ENCODE data around the gene BAG5. TPM values are rescaled to one million over a fixed set of nuclear protein-coding genes. Genes with fewer than 3 reads are reported as not detected.

The BAG5 gene
- total RNA-seq, 1 donor from 2014 or later = 33.8 TPM

DNA sequence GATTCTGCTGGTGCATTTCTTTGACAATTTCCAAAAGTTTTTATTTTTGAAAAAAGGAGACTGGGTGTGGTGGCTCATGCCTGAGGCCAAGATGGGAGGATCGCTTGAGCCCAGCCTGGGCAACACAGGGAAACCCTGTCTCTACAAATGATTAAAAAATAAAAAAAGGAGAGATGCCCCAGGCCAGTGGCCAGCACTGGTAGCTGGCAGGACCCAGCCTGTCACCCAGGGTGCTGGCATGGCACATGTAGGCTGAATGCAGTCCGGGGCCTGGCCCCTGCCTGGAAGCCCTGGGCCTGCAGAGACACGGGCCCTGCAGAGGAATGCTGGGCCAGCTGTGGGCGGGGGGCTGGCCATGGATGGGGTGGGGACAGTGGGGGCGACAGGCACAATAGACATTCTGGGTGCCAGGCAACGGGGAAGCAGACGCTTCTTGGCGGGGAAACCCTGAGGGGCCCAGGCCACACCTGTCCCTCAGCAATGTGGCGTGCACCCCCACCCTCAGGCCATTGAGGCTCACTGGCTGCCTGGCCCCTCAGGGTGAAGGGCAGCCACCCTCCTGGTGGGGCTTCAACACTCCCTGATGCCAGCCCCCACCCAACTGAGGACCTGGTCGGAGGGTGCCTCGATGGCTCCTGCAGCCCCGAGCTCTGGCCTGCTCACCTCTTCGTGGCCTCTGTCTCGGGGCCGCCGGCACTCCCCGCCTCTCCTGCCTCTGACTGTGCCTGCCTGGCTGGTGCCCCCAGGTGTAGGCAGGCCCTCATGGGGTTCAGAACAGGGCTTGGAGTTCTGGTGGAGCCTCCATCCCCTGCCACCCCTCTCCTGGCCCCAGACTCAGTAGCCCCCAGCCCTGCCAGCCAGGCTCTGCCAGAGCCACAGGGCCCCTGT is 21.4 kb downstream of the BAG5 start:
- Mint-ChIP-seq H3K4me3 (no peak overlapping the region), H3K36me3 (ENCODE audit: low read depth) (no peaks in the 10 kb centered on the region), H3K9me3 (no peaks in the 10 kb centered on the region), H3K4me1 (ENCODE audit: low read depth) (no peaks in the 10 kb centered on the region), H3K27me3 (ENCODE audit: insufficient read depth) (no peaks in the 10 kb centered on the region), H3K27ac (no peak overlapping the region)
- DNase-seq (ENCODE audit: low spot score) = no peak
- intact Hi-C loops (cut with micrococcal nuclease) = no loop called here

GRCh38 chr14:103539056-103539825 is 23.2 kb downstream of the BAG5 start:
- intact Hi-C loops (cut with micrococcal nuclease) = no loop called here
- H3K9me3 Mint-ChIP-seq = no peaks in the 10 kb centered on the region
- no peaks in the 10 kb centered on the region for H3K36me3 Mint-ChIP-seq (ENCODE audit: low read depth)
- H3K4me3 Mint-ChIP-seq = no peak overlapping the region
- no peak overlapping the region for H3K27ac Mint-ChIP-seq
- H3K27me3 Mint-ChIP-seq (ENCODE audit: insufficient read depth) = no peaks in the 10 kb centered on the region
- DNase-seq (ENCODE audit: low spot score) = no peak
- H3K4me1 Mint-ChIP-seq (ENCODE audit: low read depth) = no peaks in the 10 kb centered on the region

GRCh38 chr14:103538291-103539055 is 24.0 kb downstream of the BAG5 start:
- H3K27ac Mint-ChIP-seq = no peak overlapping the region
- no peak for DNase-seq (ENCODE audit: low spot score)
- H3K9me3 Mint-ChIP-seq = no peaks in the 10 kb centered on the region
- no peak overlapping the region for H3K4me3 Mint-ChIP-seq
- no peaks in the 10 kb centered on the region for H3K27me3 Mint-ChIP-seq (ENCODE audit: insufficient read depth)
- H3K36me3 Mint-ChIP-seq (ENCODE audit: low read depth) = no peaks in the 10 kb centered on the region
- intact Hi-C loops (cut with micrococcal nuclease) = no loop called here
- H3K4me1 Mint-ChIP-seq (ENCODE audit: low read depth) = no peaks in the 10 kb centered on the region

DNA sequence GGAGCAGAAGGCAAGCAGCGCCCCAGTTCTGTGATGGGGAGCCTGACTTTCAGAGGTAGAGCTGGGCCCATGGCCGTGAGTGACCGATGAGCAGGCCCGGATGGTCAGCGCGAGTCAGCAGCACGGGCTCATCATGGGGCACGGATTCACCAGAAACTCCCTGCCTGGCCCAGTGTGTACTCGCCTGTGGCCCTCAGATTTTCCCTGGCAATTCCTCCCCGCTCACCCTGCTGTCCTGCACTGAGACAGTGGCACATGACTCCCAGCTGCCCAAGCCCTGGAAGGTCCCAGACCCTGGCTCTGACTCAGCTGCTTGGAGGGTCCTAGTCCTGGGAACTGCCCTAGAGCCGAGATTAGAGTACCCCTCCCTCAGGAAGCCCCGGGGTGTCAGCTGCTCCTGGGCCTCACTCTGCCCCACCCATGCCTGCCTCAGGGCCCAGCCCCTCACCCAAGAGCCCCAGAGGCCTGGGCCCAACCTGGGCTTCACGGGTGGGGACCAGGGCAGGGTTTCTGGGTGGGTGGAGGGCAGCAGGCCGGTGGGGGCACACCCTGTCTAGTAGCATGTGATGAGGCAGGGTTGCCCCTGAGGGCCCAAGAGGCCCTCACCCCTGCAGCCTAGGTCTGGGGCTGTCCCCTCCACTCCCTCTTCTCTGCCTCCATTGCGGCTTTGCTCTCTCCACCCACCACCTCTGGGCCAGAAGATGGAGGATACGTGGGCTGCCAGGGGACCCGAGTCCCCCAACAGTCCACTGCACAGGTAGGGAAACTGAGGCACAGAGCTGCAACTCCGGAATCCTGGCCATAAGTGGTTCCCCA is 25.1 kb downstream of the BAG5 start:
- Mint-ChIP-seq H3K4me3 (no peak overlapping the region), H3K27ac (no peak overlapping the region)

DNA sequence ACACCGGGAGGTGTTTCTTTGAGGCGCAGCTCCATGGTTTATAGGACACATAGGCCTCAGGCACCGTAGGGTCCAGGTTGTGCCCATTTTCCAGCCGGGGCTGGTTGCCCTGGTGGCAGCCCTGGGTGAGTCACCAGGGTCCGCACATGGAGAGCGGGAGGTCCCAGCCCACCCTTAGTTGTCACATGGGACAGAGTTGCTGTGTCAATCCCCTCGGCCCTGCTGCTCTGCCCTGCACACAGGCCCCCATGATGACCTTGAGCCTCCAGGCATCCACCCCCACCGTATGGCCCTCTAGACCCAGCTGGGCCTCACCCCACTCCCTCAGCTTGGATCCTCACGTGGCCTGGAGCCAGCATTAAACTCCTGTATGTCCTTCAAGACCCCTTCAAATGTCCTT is 25.8 kb downstream of the BAG5 start:
- Mint-ChIP-seq H3K4me1 (ENCODE audit: low read depth) (no peaks in the 10 kb centered on the region), H3K27me3 (ENCODE audit: insufficient read depth) (no peaks in the 10 kb centered on the region), H3K4me3 (no peak overlapping the region), H3K9me3 (no peaks in the 10 kb centered on the region), H3K36me3 (ENCODE audit: low read depth) (no peaks in the 10 kb centered on the region), H3K27ac (no peak overlapping the region)
- DNase-seq (ENCODE audit: low spot score) = no peak
- intact Hi-C loops (cut with micrococcal nuclease) = no loop called here

More for the DNA sequence above, 25.1 kb downstream of the BAG5 start:
- Mint-ChIP-seq H3K27me3 (ENCODE audit: insufficient read depth) (no peaks in the 10 kb centered on the region), H3K36me3 (ENCODE audit: low read depth) (no peaks in the 10 kb centered on the region), H3K4me1 (ENCODE audit: low read depth) (no peaks in the 10 kb centered on the region), H3K9me3 (no peaks in the 10 kb centered on the region)
- intact Hi-C loops (cut with micrococcal nuclease) = no loop called here
- DNase-seq (ENCODE audit: low spot score) = no peak

GRCh38 chr14:103535891-103536565 is 26.4 kb downstream of the BAG5 start:
- Mint-ChIP-seq H3K4me3 (no peak overlapping the region), H3K9me3 (no peaks in the 10 kb centered on the region), H3K4me1 (ENCODE audit: low read depth) (no peaks in the 10 kb centered on the region), H3K36me3 (ENCODE audit: low read depth) (peaks cover 2% of the 10 kb centered on the region), H3K27ac (no peak overlapping the region), H3K27me3 (ENCODE audit: insufficient read depth) (no peaks in the 10 kb centered on the region)
- intact Hi-C loops (cut with micrococcal nuclease) = no loop called here
- no peak for DNase-seq (ENCODE audit: low spot score)

DNA sequence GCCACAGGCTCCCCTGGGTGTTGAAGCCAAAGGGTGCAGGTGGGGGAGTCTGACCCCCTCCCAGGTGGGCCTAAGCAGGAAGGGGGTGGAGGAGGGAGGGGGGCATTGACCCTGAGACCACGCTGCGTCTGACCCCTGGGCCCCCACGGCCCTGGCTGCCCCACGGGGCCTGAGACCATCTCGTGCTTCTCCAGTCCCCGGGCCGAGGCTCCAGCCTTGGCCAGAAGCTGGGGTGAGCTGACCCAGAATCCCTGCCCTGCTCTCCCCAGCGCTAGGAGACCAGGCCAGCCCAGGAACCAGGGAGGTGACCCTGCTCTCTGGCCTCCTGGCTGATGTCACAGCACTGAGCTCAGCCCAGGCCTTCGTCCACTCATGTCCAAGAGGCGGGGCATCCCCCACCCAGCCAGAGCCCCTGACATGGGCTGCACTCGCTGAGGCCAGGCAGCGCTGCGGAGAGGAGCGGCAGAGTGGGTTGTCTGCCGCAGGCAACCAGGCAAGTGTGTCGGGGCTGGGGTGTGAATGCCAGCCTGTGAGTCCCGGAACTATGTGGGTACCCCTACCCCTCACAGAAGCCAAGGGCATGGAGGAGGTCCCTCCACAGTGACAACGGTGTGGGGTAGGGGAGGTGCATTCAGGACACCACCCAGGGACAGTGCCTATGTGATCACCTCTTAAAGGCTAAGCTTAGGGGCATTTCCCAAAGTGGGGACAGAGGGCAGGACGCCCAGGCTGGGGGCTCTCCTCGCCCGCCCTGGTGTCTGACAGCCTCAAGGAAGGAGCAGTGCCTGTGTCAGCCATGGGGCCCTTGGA is 27.2 kb downstream of the BAG5 start:
- H3K9me3 Mint-ChIP-seq = no peaks in the 10 kb centered on the region
- peaks cover 2% of the 10 kb centered on the region for H3K36me3 Mint-ChIP-seq (ENCODE audit: low read depth)

GRCh38 chr14:103534576-103535061 is 27.8 kb downstream of the BAG5 start:
- intact Hi-C loops (cut with micrococcal nuclease) = no loop called here
- Mint-ChIP-seq H3K4me3 (no peak overlapping the region), H3K27ac (no peak overlapping the region), H3K36me3 (ENCODE audit: low read depth) (peaks cover 3% of the 10 kb centered on the region), H3K9me3 (no peaks in the 10 kb centered on the region), H3K27me3 (ENCODE audit: insufficient read depth) (no peaks in the 10 kb centered on the region), H3K4me1 (ENCODE audit: low read depth) (peaks cover 10% of the 10 kb centered on the region)
- DNase-seq (ENCODE audit: low spot score) = no peak

More for the DNA sequence above, 27.2 kb downstream of the BAG5 start:
- intact Hi-C loops (cut with micrococcal nuclease) = no loop called here
- Mint-ChIP-seq H3K4me1 (ENCODE audit: low read depth) (peaks cover 5% of the 10 kb centered on the region), H3K27ac (no peak overlapping the region), H3K4me3 (no peak overlapping the region), H3K27me3 (ENCODE audit: insufficient read depth) (no peaks in the 10 kb centered on the region)
- DNase-seq (ENCODE audit: low spot score) = no peak

GRCh38 chr14:103533999-103534575 is 28.4 kb downstream of the BAG5 start:
- Mint-ChIP-seq H3K4me1 (ENCODE audit: low read depth) (peaks cover 12% of the 10 kb centered on the region), H3K27me3 (ENCODE audit: insufficient read depth) (no peaks in the 10 kb centered on the region), H3K27ac (no peak overlapping the region), H3K9me3 (no peaks in the 10 kb centered on the region), H3K4me3 (no peak overlapping the region), H3K36me3 (ENCODE audit: low read depth) (peaks cover 6% of the 10 kb centered on the region)
- DNase-seq (ENCODE audit: low spot score) = no peak
- intact Hi-C loops (cut with micrococcal nuclease) = no loop called here

GRCh38 chr14:103533137-103533998 is 29.1 kb downstream of the BAG5 start:
- Mint-ChIP-seq H3K27me3 (ENCODE audit: insufficient read depth) (no peaks in the 10 kb centered on the region), H3K4me3 (no peak overlapping the region), H3K36me3 (ENCODE audit: low read depth) (peaks cover 6% of the 10 kb centered on the region), H3K4me1 (ENCODE audit: low read depth) (peaks cover 17% of the 10 kb centered on the region), H3K9me3 (no peaks in the 10 kb centered on the region), H3K27ac (no peak overlapping the region)
- intact Hi-C loops (cut with micrococcal nuclease) = no loop called here
- no peak for DNase-seq (ENCODE audit: low spot score)
